NCI-H69 (cell line): Measurements from ENCODE around the gene ARID3A.

Experiments used
- DNase-seq: peaks from one replicate; lab custom pipeline; 2025; lab: John Stamatoyannopoulos, UW

Gene ARID3A

DNA sequence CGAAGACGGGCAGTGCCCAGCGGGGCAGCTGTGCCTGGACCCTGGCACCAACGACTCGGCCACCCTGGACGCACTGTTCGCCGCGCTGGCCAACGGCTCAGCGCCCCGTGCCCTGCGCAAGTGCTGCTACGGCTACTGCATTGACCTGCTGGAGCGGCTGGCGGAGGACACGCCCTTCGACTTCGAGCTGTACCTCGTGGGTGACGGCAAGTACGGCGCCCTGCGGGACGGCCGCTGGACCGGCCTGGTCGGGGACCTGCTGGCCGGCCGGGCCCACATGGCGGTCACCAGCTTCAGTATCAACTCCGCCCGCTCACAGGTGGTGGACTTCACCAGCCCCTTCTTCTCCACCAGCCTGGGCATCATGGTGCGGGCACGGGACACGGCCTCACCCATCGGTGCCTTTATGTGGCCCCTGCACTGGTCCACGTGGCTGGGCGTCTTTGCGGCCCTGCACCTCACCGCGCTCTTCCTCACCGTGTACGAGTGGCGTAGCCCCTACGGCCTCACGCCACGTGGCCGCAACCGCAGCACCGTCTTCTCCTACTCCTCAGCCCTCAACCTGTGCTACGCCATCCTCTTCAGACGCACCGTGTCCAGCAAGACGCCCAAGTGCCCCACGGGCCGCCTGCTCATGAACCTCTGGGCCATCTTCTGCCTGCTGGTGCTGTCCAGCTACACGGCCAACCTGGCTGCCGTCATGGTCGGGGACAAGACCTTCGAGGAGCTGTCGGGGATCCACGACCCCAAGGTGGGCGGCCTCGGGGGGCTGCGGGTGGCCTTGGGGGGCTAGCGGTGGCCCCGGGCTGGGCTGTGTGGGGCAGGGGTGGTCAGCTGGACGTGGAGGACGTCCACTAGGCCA is 79.2 kb downstream of the ARID3A start:
- no peak for DNase-seq

DNA sequence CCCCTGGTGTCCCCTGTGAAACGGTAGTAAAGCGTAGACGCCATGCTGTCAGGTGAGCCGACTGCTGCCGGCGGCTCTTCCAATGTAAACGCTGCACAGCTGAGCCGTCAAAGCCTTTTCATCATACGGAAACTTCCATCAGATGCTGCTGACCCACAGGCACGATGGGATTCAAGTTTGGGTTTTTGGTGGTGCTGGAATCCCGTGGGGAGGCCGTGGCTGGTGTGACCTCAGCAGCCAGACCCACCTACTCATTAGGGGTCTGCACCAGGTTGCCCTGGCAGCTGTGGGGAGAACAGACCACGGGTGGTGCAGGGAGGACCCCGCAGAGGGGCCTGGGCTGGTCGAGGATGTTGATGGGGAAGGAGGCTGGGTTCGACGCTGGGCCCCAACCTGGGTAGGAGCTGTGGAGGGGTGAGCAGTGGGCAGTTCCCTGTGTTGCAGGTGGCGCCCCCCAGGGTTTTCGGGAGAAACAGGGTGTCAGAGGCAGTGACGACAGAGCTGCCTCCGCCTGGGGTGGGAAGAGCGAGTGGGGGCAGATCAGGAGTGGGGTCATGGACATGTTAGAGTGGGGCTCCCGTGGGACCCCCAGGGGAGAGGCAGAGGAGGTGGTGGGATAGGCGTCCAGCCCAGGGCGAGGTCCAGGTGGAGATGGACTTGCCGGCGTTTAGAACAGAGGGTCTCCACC is 81.0 kb downstream of the ARID3A start:
- no peak for DNase-seq

DNA sequence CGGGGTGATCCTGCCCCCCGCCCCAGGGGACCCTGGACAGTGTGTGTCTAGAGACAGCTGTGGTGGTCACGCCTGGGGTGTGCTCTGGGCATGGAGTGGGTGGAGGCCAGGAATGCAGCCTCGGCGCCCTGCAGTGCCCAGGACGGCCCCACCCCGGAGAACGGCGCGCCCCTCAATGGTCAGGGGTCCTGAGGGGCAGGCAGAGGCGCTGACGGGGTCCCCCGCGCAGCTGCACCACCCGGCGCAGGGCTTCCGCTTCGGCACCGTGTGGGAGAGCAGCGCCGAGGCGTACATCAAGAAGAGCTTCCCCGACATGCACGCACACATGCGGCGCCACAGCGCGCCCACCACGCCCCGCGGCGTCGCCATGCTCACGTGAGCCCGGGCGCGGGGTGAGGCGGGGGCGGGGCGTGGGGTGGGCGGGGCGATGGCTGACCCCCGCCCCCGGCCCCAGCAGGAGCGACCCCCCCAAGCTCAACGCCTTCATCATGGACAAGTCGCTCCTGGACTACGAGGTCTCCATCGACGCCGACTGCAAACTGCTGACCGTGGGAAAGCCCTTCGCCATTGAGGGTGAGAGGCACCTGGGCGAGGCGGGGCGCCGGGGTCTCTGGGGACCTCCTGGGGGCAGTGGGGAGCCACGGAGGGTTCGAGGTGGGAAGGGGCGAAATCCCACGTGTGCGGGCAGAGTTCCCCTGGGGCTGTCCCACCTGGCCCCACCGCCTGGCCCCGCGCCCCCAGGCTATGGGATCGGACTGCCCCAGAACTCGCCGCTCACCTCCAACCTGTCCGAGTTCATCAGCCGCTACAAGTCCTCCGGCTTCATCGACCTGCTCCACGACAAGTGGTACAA is 81.8 kb downstream of the ARID3A start:
- no peak for DNase-seq

DNA sequence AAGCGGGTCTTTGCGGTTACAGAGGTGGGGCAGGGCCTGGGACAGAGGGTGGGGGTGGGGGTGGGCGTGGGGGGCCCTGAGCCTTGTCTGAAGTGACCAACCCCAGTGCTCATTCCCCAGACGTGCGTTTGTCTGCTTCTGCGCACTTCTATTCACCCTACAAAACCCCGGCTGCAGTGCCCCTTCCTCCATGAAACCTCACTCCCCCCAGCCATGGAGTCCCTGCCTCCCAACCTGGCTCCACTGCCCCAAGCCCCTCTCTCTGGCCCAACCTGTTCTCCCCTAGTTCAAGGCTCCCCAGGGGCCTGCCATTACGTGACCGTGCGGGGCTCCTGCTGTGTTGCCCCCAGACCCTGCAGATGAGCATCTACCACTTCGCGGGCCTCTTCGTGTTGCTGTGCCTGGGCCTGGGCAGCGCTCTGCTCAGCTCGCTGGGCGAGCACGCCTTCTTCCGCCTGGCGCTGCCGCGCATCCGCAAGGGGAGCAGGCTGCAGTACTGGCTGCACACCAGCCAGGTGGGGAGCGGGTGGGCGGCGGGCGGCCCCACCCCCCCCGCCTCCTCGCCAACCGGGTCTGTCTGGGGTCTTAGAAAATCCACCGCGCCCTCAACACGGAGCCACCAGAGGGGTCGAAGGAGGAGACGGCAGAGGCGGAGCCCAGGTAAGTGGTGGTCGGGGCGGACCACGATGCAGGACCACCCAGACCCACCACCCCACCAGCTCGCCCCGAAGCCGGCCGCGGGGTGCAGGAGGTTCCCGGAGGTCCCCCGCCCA is 82.6 kb downstream of the ARID3A start:
- DNase-seq = no peak

DNA sequence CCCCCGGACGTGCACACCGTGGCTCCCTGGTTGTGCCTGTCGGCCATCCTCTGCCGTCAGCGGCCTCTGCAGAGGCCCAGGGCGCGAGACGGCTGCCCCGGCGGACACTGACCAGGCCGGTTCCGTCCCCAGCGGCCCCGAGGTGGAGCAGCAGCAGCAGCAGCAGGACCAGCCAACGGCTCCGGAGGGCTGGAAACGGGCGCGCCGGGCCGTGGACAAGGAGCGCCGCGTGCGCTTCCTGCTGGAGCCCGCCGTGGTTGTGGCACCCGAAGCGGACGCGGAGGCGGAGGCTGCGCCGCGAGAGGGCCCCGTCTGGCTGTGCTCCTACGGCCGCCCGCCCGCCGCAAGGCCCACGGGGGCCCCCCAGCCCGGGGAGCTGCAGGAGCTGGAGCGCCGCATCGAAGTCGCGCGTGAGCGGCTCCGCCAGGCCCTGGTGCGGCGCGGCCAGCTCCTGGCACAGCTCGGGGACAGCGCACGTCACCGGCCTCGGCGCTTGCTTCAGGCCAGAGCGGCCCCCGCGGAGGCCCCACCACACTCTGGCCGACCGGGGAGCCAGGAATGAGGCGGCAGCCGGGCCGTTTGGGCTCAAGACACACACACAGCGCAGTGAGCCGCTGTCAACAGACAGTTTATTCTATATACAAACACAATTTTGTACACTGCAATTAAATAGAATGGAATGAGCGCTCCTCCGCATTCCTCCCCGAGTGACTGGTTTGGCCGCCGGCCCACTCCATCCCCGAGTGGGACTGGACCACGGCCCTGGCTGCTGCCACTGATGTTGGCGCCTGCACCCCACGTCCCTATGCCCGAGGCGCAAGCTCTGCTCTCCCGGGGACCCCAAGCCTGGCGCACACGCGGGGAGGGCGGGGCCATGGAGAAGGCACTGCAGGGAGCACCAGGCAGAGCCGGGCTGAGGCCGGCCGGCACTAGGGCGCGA is 83.5 kb downstream of the ARID3A start:
- DNase-seq = no peak

DNA sequence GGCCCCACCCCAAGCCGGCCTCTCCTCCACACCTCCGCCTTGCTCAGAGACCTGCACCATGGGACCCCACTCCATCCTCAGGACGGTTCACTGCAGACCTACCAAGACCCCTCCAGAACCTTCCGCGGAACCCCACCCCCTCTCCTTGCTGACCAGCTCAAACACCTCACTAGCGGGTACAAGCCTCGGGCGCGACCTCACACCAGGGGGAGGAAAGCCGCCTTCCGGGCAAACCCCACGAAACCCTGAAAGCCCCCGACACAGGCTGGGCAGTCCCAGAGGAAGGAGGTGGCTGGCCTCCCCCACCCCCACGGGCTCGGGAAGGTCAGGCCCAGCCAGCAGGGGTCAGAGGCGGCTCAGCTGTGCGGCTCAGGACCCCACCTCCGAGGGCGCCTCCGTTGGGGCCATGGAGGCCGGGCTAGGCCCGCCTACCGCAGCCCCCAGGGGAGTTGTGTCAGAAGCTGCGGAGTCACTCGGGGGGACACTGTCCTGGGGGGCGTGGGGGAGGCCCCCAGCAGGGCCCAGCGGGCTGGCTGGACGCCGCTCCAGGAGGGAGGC is 84.2 kb downstream of the ARID3A start:
- DNase-seq = no peak

DNA sequence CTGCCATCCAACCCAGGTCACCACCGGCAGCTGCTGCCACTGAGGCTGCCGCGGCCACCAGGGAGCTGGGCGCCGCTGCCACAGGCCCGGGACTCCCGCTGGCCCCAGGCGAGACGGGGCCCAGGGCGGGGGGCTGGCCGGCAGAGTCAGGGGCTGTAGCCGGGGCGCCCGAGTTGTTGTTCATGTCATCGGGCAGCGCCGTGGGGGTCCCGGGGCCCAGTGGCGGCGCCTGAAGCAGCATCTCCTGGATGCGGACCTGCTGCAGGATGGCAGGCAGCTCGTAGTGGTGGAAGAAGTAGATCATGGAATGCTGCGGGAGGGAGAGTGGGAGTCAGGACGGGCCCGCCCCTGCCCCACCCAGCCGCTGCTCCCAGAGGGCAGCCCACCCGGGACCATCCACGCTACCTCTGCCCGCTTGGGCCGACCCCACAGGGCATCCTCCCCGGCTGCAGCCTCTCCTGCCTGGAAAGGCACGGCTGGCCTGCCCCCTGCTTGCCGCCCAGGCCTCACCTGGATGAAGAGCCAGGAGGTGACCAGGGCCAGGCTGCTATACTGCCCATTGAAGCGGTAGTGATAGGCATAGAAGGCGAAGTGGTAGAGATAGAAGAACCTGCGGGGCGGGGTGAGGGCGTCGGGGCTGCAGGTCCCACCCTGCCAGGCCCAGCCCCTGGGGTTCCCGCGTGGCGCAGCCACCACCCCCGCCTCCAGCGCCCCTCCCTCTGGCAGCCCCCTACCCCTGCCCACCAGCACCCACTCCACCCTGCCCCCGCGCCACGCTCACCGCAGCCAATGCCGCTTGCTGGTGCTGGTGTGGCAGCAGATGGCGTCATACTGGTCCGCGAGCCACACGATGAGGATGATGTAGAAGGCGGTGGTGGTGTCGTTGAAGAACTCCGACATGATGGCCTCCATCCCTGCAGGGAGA is 85.0 kb downstream of the ARID3A start:
- DNase-seq = no peak

DNA sequence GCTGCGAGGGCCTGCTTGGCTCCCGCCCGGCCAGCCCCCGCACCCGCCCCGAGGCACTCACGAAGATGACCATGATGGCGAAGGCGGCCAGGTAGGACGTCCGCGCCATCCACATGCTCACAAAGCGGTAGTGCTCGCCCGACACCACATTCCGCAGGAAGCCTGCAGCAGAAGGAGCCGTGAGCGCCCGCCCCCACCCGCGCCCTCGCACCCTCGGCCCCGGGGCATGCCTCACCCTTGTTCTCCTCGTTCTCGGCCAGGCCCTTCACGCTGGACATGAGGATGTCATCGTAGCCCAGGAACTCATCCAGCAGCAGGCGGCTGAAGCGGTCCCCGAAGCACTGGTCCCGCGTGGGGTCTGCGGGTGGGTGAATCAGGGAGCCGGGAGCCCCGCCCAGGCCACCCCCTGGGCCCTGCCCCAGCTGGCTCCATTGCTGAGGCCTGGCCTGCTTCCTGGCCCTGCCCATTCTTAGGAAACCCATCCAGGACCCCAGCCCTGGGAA is 86.0 kb downstream of the ARID3A start:
- no peak for DNase-seq

DNA sequence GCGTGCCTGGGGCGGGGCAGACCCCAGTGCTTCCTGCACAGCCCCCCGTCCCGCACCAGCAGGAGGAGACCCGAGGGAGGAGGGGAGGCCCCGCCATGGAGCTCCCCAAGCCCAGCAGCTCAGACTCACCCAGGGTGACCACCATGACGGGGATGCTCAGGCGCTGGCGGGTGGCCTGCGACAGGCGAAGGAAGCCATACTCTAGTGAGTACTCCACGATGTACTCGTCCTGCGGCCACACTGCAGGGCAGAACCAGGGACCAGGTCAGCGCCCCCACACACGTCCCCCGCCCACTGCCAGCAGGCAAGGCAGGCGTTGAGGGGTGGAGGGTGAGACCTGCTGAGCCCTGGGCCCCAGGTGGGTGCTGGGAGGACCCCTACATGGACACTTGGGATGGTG is 86.5 kb downstream of the ARID3A start:
- no peak for DNase-seq

DNA sequence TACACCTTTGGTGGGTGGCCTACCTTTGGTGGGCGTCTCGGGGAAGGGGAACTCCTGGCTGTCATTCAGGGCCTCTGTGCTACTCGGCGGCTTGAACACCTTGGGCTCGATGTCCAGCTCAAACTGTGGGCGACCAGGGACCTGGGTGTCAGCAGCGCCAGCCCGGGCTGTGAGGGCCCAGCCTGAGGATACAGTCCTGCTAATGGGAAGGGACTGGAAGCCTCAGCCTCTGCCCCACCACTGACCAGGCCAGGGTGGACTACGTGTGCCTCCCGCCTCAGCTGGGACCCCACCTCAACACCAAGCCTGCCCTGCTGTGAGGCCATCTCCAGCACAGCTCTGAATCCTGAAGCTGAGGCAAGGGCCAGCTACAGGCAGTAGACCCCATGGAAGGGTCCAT is 87.4 kb downstream of the ARID3A start:
- DNase-seq = no peak

DNA sequence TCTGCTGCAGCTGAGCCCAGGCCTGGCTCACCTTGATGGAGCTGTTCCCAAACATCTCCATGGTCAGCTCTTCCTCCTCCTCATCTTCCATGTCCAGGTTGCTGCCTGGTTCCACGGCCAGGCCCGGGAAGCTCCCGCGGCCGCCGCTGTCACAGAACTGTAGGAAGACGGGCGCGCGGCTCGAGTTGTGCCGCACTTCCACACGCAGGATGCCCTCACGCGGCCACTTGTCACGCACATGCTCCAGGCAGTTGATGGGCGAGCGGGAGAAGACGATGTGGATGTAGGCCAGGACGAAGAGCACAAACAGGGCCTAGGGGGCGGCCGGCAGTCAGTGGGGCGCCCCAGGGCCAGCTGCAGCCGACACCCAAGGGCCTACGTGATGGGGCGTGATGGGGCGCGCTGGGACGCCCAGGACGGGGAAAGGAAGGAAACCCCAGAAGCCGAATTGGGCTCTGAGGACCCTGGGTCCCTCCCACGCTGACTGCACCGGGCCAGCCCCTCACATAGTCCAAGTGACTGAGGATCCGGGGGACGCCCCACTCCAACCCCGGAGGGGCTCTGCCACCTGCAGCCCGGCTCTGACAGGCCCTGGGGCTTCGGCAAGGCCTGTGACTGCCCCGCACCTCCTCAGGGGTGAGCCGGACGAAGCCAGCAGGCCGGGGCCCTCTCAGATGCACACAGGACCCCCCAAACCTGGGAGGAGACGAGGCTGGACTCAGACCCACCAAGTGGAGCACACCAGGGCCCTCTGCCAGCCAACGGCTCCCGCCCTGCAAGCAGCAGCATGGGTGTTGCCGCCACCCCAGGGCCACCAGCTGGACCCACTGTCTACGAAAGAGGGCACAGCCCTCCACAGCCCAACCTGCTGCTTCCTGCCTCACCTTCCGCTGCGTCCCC is 88.6 kb downstream of the ARID3A start:
- no peak for DNase-seq

DNA sequence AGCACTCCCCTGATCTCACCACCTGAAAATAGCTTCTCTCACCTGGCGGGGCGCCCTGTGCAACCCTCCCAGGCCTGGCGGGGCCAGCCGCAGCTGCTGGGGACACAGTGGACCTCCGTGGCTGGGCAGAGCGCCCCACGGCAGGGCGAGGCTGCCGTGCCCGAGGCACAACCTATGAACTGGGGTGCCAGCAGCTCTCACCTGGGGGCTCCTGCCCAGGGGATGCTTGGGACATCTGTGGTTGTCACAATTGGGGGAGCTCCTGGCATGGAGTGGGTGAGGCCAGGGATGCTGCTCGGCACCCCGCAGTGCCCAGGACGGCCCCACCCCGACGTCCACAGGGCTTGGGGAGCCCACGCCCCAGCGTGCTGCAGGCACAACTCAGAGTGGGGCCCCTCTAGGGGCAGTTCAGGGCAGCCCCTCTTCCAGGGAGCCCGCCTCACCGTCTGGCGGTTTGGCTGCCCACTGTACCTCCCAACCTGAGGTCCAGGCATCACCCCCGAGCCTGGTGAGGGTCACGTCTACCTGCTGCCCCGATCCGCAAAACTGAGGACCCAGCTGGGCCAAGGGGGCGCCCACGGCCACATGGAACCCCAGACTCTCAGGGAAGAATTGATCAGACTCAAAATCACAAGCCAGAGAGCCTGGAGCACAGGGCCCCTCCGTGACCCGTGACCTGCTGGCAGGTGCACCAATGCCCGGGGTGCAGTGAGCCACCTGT is 89.4 kb downstream of the ARID3A start:
- no peak for DNase-seq

DNA sequence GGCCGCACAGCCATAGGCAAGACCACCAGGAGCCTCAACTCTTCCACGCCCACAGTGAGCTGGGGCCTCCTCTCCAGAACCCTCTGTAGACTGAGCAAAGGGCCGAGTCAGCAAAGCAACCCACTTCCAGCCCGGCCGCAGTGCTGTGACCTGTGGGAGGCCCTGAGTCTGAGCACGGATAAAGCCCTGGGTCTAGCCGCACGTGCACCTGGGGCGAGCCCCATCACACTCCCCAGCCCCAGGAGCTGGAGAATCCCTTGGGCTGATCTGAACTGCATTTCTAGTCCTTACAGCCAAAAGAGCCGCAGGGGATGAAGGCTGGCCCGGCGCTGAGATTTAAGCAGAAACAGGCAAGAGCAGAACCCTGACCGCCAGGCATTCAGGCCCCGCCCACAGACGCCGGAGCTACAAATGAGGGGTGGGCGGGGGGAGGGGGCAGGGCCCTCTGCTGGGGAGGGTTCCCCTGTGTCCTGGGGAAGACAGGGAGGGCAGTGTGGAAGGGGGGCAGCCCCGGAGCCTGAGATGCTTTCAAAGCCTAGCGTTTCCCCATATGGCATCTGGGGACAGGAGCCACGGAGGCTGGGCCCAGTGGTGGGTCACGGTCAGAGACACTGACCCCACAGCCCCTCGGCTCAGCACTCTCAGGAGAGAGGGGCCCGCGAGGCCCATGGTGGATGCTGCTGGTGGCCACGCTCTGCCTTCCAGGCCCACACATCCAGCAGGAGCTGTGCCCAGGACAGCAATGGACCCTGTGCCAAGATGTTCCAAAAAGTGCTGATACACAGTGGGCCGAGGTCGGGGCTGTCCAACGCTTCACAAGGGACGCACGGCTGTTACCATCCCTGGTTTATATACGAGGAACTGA is 90.2 kb downstream of the ARID3A start:
- DNase-seq = no peak

DNA sequence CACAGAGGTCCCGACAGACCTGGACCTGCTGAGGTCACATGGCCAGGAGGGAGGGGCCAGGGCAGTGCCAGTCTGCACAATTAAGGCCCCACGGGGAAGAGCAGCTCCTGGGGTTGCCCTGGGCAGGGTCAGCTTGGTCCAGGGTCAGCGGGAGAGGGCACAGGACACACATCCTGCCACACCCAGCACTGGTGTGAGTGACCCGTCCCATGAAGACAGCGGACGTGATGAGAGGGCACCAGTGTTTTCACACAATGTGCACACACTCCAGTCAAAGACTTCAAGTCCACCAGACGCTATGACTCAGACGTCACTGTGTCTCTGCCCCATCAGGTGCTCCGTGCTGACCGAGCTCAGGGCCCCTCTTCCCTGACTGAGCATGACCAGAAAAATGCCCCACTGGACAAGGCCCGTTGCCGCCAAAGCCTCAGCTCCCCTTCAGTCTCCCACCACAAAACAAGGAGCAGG is 90.8 kb downstream of the ARID3A start:
- DNase-seq = no peak

DNA sequence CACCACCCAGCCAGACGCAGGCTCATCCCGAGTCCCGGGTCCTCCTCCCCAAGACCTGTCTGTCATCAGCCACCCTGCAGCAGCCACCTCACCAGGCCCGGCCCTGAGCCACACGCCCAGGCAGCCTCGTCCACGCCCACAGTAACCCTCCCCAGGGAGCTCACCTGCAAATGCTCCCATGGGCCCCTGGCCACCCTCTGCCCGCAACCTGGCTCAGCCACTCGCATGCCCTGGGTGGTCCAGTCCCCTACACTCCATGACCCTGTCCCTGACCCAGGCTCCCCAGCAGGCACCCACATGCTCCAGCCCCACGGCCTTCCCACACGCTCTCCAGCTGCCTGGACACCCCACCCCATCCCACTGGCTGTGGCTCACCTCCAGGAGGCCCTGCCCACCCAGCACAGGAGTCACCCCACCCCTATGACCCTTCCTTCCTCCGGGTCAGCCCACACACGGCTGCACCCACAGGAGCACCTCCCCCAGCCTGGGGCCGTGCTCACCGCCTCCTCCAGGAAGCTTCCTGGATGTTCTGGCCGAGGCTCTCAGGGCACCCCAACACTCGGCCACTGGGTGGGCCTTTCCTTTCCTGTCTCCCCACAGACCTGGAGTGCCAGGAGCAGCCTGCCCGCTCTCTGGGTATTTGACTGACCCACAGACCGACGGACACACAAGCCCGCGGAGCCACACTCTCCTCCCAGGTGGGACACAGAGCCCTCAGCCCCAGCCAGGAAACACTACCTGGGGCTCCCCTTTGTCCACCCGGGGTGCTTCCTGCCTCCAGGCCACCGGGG is 91.5 kb downstream of the ARID3A start:
- DNase-seq = no peak
